GM23248 (cell line): ENCODE data around the gene MCF2L. TPM values are rescaled to one million over a fixed set of nuclear protein-coding genes. Genes with fewer than 3 reads are reported as not detected.

Experiments used
- DNase-seq: peaks from one replicate; pipeline ENCODE4 v3.0.0-alpha.2; 2015
- H2AFZ ChIP-seq: fragments of 200-600 bp; sonication (generic); 2 replicates; pipeline ENCODE4 v1.6.1; 2016; ENCODE audit warnings: antibody characterized with exemption
- H3F3A ChIP-seq: fragments of 200-600 bp; sonication (generic); 2 replicates; pipeline ENCODE4 v1.6.1; 2016; ENCODE audit warnings: mild to moderate bottlenecking, antibody characterized with exemption, mixed run types; ENCODE audit not compliant: insufficient read depth
- H3K27ac ChIP-seq: fragments of 200-600 bp; sonication (generic); 2 replicates; pipeline ENCODE4 v1.5.1; 2016; ENCODE audit warnings: mild to moderate bottlenecking
- H3K27me3 ChIP-seq: fragments of 200-600 bp; sonication (generic); replicated peaks from 2 replicates; pipeline ENCODE4 v1.6.1; 2016; ENCODE audit warnings: mild to moderate bottlenecking; ENCODE audit not compliant: insufficient read depth
- H3K36me3 ChIP-seq: fragments of 200-600 bp; sonication (generic); 2 replicates; pipeline ENCODE4 v1.6.1; 2016; ENCODE audit warnings: low read depth, mild to moderate bottlenecking
- H3K4me1 ChIP-seq: fragments of 200-600 bp; sonication (generic); 2 replicates; pipeline ENCODE4 v1.6.1; 2016; ENCODE audit warnings: mild to moderate bottlenecking; ENCODE audit not compliant: insufficient read depth
- H3K4me2 ChIP-seq: fragments of 200-600 bp; sonication (generic); one replicate; pipeline ENCODE4 v1.6.1; 2016; ENCODE audit warnings: mild to moderate bottlenecking; ENCODE audit not compliant: unreplicated experiment
- H3K4me3 ChIP-seq: fragments of 200-600 bp; sonication (generic); 2 replicates; pipeline ENCODE4 v1.5.1; 2016; ENCODE audit warnings: mild to moderate bottlenecking
- H3K79me2 ChIP-seq: fragments of 200-600 bp; sonication (generic); 2 replicates; pipeline ENCODE4 v1.6.1; 2016; ENCODE audit warnings: mild to moderate bottlenecking; ENCODE audit not compliant: insufficient read depth
- H3K9ac ChIP-seq: fragments of 200-600 bp; sonication (generic); 2 replicates; pipeline ENCODE4 v1.6.1; 2016; ENCODE audit warnings: mild to moderate bottlenecking
- H3K9me2 ChIP-seq: fragments of 200-600 bp; sonication (generic); 2 replicates; pipeline ENCODE4 v1.6.1; 2016; ENCODE audit warnings: mixed run types, mild to moderate bottlenecking, moderate library complexity; ENCODE audit not compliant: insufficient read depth
- H3K9me3 ChIP-seq: fragments of 200-600 bp; sonication (generic); one replicate; pipeline ENCODE4 v1.6.1; 2017; ENCODE audit warnings: low read depth
- H4K20me1 ChIP-seq: fragments of 200-600 bp; sonication (generic); 2 replicates; pipeline ENCODE4 v1.6.0; 2016; ENCODE audit not compliant: insufficient read depth
- EZH2 ChIP-seq: fragments of 200-600 bp; sonication (generic); IDR thresholded peaks from 2 replicates; pipeline ENCODE4 v1.6.1; 2018; ENCODE audit warnings: antibody characterized with exemption, mild to moderate bottlenecking; ENCODE audit not compliant: insufficient read depth, poor library complexity, severe bottlenecking
- EZH2phosphoT487 ChIP-seq: fragments of 200-600 bp; sonication (generic); IDR thresholded peaks from 2 replicates; pipeline ENCODE4 v1.6.1; 2018; ENCODE audit warnings: antibody characterized with exemption, moderate library complexity, mild to moderate bottlenecking, low read depth; ENCODE audit not compliant: insufficient read depth
- WGBS, 2 experiments: methylation state at CpG; one replicate each; pipeline ENCODE4 v1.1.6; 2015 to 2017; ENCODE audit warnings: low lambda C conversion rate in 2 of 2, low coverage in 1 of 2; ENCODE audit errors: missing lambda C conversion rate in 2 of 2; 5-methylcytosine and 5-hydroxymethylcytosine counted together
- in situ Hi-C: fragments of 300-500 bp; cut with MboI; formaldehyde crosslinking; loops from 2 replicates; pipeline ENCODE4 v1.15.0; 2020
- polyA plus RNA-seq: library from polyadenylated mRNA; unstranded; fragments of >200 nt; fragmentation: Nextera tagmentation; extraction: Ambion mirVana; gene quantifications from 2 replicates; pipeline ENCODE4 v1.2.1, GENCODE V29; 2016
- total RNA-seq: library from RNA; depleted of rRNA; stranded (reverse); fragments of >200 nt; shearing (Covaris generic); gene quantifications from 2 replicates; pipeline ENCODE4 v1.2.3, GENCODE V29; 2014

Gene MCF2L
- total and polyA plus RNA-seq, 2 experiments from 2014 or later = not detected

DNA sequence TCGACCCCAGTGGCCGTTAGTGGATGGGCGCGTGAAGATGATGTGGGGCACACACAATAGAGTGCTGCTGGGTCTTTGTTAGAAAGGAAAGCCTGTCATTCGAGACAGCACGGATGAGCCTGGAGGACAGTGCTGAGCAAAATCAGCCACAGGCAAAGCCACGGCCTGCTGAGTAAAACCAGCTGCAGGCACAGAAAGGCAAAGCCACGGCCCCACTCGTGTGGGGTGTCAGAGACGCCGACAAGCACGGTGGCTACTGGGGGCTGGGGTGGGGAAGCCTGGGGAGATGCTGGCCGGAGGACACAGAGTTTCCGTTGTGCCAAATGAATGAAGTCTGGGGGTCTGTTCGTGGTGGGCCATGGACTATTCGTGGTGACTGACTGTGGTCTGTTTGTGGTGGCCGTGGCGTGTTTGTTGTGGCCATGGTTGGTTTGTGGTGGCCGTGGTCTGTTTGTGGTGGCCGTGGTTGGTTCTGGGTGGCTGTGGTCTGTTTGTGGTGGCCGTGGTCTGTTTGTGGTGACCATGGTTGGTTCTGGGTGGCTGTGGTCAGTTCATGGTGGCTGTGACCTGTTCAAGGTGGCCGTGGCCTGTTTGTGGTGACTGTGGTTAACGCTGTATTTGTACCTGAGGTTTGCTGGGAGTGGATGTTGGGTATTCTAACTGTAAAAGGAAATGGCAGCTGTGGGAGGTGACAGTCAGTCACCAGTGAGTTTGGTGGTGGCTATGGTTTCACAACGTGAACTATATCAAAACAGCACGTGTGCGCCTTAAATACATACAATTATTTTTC is 36.3 kb downstream of the MCF2L start:
- no peaks in the 10 kb centered on the region for H3K9me2 ChIP-seq
- 62 to 66% methylated on average over 26 of the region's 26 CpGs for WGBS, 2 experiments
- in situ Hi-C loops = no loop called here
- H2AFZ ChIP-seq = no peak overlapping the region
- no peak overlapping the region for H3K27ac ChIP-seq
- no peak overlapping the region for H3K4me3 ChIP-seq
- no peaks in the 10 kb centered on the region for H3K36me3 ChIP-seq
- H3K9me3 ChIP-seq = no peaks in the 10 kb centered on the region
- no peak for DNase-seq
- no peak overlapping the region for H3K4me2 ChIP-seq
- no peaks in the 10 kb centered on the region for H3K4me1 ChIP-seq
- no peaks in the 10 kb centered on the region for H4K20me1 ChIP-seq
- no peak overlapping the region for H3K9ac ChIP-seq
- TF ChIP-seq EZH2phosphoT487 (no peak), EZH2 (no peak)
- no peaks in the 10 kb centered on the region for H3F3A ChIP-seq
- H3K79me2 ChIP-seq = no peaks in the 10 kb centered on the region
- H3K27me3 ChIP-seq = peaks cover 28% of the 10 kb centered on the region

DNA sequence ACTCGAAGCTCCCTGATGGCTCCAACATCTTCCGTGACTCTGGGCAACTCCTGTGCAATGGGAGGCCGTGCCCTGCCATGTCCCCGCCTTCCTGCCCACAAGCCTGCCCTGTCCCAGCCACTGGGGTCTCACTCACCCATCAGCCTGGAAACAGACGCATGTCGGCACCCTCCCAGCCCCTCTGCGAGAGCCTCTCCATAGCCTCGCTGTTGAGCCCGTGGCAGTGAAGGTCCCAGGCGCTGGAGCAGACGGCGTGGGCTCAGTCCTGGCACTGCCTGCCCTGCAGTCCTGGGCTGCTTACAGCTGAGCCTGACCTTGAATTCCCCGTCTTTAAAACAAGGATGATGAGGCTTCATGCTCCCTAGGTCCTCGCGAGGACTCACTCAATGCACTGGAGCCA is 37.0 kb downstream of the MCF2L start:
- Histone ChIP-seq H3K27me3 (peaks cover 23% of the 10 kb centered on the region), H4K20me1 (no peaks in the 10 kb centered on the region), H3K4me3 (no peak overlapping the region), H3K9ac (no peak overlapping the region), H3K36me3 (no peaks in the 10 kb centered on the region), H2AFZ (no peak overlapping the region), H3K4me2 (no peak overlapping the region), H3K4me1 (no peaks in the 10 kb centered on the region), H3K9me3 (no peaks in the 10 kb centered on the region), H3F3A (no peaks in the 10 kb centered on the region), H3K27ac (no peak overlapping the region), H3K9me2 (no peaks in the 10 kb centered on the region), H3K79me2 (no peaks in the 10 kb centered on the region)
- DNase-seq = no peak
- in situ Hi-C loops = no loop called here
- TF ChIP-seq EZH2 = no peak
- 75 to 79% methylated on average over 15 of the region's 15 CpGs for WGBS, 2 experiments

DNA sequence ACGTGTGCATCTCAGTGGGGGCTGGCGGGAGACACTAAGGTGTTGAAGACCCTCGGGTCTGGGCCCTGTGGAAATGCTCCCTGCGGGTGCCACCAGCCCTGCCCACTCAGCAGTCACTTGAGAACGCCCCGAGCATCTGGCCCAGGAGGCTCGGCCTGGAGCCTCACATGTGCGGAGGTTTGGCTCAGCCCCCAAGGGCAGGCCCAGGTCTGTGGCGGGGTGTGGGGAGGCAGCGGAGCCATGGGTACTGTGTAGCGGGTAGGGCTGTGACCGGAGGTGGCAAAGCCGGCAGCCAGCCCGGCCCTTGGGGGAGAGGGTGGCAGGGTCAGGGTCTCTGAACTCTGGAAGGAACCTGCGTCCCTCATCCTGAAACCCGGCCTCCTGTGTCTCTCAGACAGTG is 37.6 kb downstream of the MCF2L start:
- 40 to 47% methylated on average over 16 of the region's 16 CpGs for WGBS, 2 experiments
- no peak for TF ChIP-seq EZH2phosphoT487
- no peak for TF ChIP-seq EZH2

DNA sequence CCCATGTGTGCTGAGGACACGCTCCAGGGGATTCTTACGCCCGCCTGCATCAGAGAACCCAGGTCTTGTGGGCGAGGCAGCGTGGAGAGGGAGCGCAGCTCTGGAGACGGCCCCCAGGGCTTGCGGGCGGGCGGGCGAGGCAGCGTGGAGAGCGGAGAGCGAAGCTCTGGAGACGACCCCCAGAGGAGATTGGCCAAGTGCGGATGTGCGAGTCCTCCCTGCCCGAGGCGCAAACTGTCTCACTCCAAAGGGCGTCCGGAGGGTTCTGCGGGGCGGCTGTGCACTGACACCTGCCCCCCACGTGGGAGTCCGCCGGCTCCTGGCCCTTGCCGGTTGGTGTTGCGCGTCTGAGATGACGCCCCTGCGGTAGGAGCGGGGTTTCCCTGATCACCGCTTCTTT is 39.8 kb downstream of the MCF2L start:
- Histone ChIP-seq H3K4me1 (no peaks in the 10 kb centered on the region), H3F3A (no peaks in the 10 kb centered on the region), H3K4me3 (no peak overlapping the region), H3K36me3 (no peaks in the 10 kb centered on the region), H3K9me3 (no peaks in the 10 kb centered on the region), H3K27me3 (peaks cover 7% of the 10 kb centered on the region; the same call in 1 of the 2 replicates), H2AFZ (no peak overlapping the region), H4K20me1 (no peaks in the 10 kb centered on the region), H3K79me2 (no peaks in the 10 kb centered on the region), H3K4me2 (no peak overlapping the region), H3K27ac (no peak overlapping the region), H3K9ac (no peak overlapping the region), H3K9me2 (no peaks in the 10 kb centered on the region)
- no peak for DNase-seq
- 78 to 80% methylated on average over 31 to 32 of the region's 33 CpGs for WGBS, 2 experiments
- no peak for TF ChIP-seq EZH2phosphoT487
- no peak for TF ChIP-seq EZH2
- in situ Hi-C loops = no loop called here

More for the DNA sequence above, 37.6 kb downstream of the MCF2L start:
- H2AFZ ChIP-seq = no peak overlapping the region
- H3K27me3 ChIP-seq = peaks cover 16% of the 10 kb centered on the region
- H3F3A ChIP-seq = no peaks in the 10 kb centered on the region
- H3K4me2 ChIP-seq = no peak overlapping the region
- no peak overlapping the region for H3K27ac ChIP-seq
- H4K20me1 ChIP-seq = no peaks in the 10 kb centered on the region
- in situ Hi-C loops = no loop called here
- H3K4me3 ChIP-seq = no peak overlapping the region
- H3K9ac ChIP-seq = no peak overlapping the region
- no peaks in the 10 kb centered on the region for H3K9me2 ChIP-seq
- no peaks in the 10 kb centered on the region for H3K4me1 ChIP-seq
- H3K79me2 ChIP-seq = no peaks in the 10 kb centered on the region
- no peak for DNase-seq
- H3K36me3 ChIP-seq = no peaks in the 10 kb centered on the region
- no peaks in the 10 kb centered on the region for H3K9me3 ChIP-seq
